ENCODE results near the gene CHCHD6. TPM values are rescaled to one million over a fixed set of nuclear protein-coding genes. Genes with fewer than 3 reads are reported as not detected.

The CHCHD6 gene
- total RNA-seq, 1 experiment from 2014 or later = 29.6 TPM

DNA sequence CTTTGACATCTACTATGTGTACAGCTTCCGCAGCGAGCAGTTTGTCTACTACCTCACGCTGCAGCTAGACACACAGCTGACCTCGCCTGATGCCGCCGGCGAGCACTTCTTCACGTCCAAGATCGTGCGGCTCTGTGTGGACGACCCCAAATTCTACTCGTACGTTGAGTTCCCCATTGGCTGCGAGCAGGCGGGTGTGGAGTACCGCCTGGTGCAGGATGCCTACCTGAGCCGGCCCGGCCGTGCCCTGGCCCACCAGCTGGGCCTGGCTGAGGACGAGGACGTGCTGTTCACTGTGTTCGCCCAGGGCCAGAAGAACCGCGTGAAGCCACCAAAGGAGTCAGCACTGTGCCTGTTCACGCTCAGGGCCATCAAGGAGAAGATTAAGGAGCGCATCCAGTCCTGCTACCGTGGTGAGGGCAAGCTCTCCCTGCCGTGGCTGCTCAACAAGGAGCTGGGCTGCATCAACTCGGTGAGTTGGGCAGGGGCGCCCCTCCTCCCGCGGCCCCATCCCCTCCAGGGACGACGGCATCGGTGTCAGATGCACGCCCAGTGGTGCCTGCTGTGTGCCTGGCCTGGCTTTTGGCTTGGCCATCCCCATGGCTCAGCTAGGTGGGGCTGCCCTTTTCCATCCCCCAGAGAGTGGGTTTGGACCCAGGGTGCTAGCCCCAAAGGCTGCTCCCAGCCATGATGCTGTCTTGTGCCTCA is 285.4 kb downstream of the CHCHD6 start:
- no TSS peak for BruUV-seq (replicated peaks)
- Mint-ChIP-seq H3K9me3 (ENCODE audit: unreplicated experiment) (no peaks in the 10 kb centered on the region), H3K36me3 (ENCODE audit: insufficient read depth, unreplicated experiment) (peaks cover 26% of the 10 kb centered on the region)

DNA sequence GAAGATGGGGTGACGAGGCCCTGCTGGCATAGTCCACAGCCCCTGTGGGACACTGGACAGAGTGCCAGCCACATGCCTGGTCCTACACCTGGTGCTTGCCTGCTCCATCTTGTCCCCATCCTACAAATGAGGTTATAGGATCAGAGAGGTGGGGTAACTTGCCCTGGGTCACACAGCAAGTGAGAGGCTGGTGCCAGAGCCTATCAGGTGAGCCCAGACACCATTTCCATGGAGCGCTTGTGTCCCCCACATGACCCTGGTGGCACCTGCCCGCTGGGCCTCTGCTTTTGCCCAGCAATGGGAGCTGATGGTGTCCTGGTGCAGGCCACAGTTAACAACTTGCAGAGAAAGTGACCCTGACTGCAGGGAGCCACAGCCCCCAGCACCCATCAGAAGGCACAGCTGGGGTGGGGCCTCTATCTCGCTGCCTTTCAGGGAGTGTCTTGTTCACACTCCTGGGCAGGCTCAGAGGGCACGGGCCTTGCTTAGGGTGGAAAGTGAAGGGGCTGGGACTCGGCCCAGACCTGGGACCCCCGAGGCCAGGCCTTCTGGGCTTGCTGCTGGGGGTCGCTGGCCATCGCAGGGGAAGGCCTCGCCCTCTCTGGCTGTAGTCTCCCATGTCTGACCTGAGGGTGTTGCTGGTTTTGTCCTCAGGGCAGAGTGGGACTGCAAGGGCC is 286.1 kb downstream of the CHCHD6 start:
- H3K27ac Mint-ChIP-seq (ENCODE audit: low read depth, unreplicated experiment) = no peak overlapping the region
- POLR2A ChIA-PET = no interaction called here

More for the DNA sequence above, 285.4 kb downstream of the CHCHD6 start:
- Mint-ChIP-seq H3K4me3 (ENCODE audit: unreplicated experiment) (no peak overlapping the region), H3K27ac (ENCODE audit: low read depth, unreplicated experiment) (peak overlapping the region; percentile 27), H3K27me3 (ENCODE audit: insufficient read depth, unreplicated experiment) (no peaks in the 10 kb centered on the region), H3K4me1 (ENCODE audit: insufficient read depth, unreplicated experiment) (peaks cover 22% of the 10 kb centered on the region)
- POLR2A ChIA-PET = no interaction called here
- DNase-seq (ENCODE audit: unreplicated experiment) = no peak
- TF ChIP-seq, protein P1, sequence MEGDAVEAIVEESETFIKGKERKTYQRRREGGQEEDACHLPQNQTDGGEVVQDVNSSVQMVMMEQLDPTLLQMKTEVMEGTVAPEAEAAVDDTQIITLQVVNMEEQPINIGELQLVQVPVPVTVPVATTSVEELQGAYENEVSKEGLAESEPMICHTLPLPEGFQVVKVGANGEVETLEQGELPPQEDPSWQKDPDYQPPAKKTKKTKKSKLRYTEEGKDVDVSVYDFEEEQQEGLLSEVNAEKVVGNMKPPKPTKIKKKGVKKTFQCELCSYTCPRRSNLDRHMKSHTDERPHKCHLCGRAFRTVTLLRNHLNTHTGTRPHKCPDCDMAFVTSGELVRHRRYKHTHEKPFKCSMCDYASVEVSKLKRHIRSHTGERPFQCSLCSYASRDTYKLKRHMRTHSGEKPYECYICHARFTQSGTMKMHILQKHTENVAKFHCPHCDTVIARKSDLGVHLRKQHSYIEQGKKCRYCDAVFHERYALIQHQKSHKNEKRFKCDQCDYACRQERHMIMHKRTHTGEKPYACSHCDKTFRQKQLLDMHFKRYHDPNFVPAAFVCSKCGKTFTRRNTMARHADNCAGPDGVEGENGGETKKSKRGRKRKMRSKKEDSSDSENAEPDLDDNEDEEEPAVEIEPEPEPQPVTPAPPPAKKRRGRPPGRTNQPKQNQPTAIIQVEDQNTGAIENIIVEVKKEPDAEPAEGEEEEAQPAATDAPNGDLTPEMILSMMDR (IDR thresholded peaks at IDR 0.05; ENCODE audit: unreplicated experiment) = no peak
- CTCF ChIA-PET = interaction anchor here (0.6 to 0.8 kb wide), 2 partner anchors 24 to 466 kb away, joined by 3 read pairs; no protein-coding TSS in a partner anchor
- intact Hi-C loops (cut with micrococcal nuclease) = no loop called here

GRCh38 chr3:126990890-126991289 is 286.9 kb downstream of the CHCHD6 start:
- TF ChIP-seq, protein P1 (IDR thresholded peaks at IDR 0.05; ENCODE audit: unreplicated experiment) = no peak

More for the DNA sequence above, 286.1 kb downstream of the CHCHD6 start:
- BruUV-seq (replicated peaks) = no TSS peak
- peaks cover 20% of the 10 kb centered on the region for H3K4me1 Mint-ChIP-seq (ENCODE audit: insufficient read depth, unreplicated experiment)
- CTCF ChIA-PET = interaction anchor here (0.6 to 0.8 kb wide), 2 partner anchors 24 to 465 kb away, joined by 3 read pairs; no protein-coding TSS in a partner anchor
- H3K9me3 Mint-ChIP-seq (ENCODE audit: unreplicated experiment) = no peaks in the 10 kb centered on the region
- H3K4me3 Mint-ChIP-seq (ENCODE audit: unreplicated experiment) = no peak overlapping the region
- H3K27me3 Mint-ChIP-seq (ENCODE audit: insufficient read depth, unreplicated experiment) = no peaks in the 10 kb centered on the region
- DNase-seq (ENCODE audit: unreplicated experiment) = no peak
- TF ChIP-seq, protein P1 (IDR thresholded peaks at IDR 0.05; ENCODE audit: unreplicated experiment) = no peak
- intact Hi-C loops (cut with micrococcal nuclease) = no loop called here
- H3K36me3 Mint-ChIP-seq (ENCODE audit: insufficient read depth, unreplicated experiment) = peaks cover 30% of the 10 kb centered on the region

GRCh38 chr3:126991366-126992200 is 287.5 kb downstream of the CHCHD6 start:
- peaks cover 7% of the 10 kb centered on the region for H3K4me1 Mint-ChIP-seq (ENCODE audit: insufficient read depth, unreplicated experiment)
- H3K27ac Mint-ChIP-seq (ENCODE audit: low read depth, unreplicated experiment) = no peak overlapping the region
- BruUV-seq (replicated peaks) = no TSS peak
- ChIA-PET POLR2A (no interaction called here), CTCF (interaction anchor here (0.6 to 1.7 kb wide), 5 partner anchors 8 to 557 kb away, joined by 3 to 7 read pairs (median 3); no protein-coding TSS in a partner anchor)
- H3K4me3 Mint-ChIP-seq (ENCODE audit: unreplicated experiment) = no peak overlapping the region
- DNase-seq (ENCODE audit: unreplicated experiment) = no peak
- no peaks in the 10 kb centered on the region for H3K27me3 Mint-ChIP-seq (ENCODE audit: insufficient read depth, unreplicated experiment)
- no peaks in the 10 kb centered on the region for H3K9me3 Mint-ChIP-seq (ENCODE audit: unreplicated experiment)
- TF ChIP-seq, protein P1 (IDR thresholded peaks at IDR 0.05; ENCODE audit: unreplicated experiment) = no peak
- intact Hi-C loops (cut with micrococcal nuclease) = no loop called here
- peaks cover 30% of the 10 kb centered on the region for H3K36me3 Mint-ChIP-seq (ENCODE audit: insufficient read depth, unreplicated experiment)

More at GRCh38 chr3:126990890-126991289, 286.9 kb downstream of the CHCHD6 start:
- DNase-seq (ENCODE audit: unreplicated experiment) = no peak
- intact Hi-C loops (cut with micrococcal nuclease) = no loop called here
- Mint-ChIP-seq H3K9me3 (ENCODE audit: unreplicated experiment) (no peaks in the 10 kb centered on the region), H3K4me1 (ENCODE audit: insufficient read depth, unreplicated experiment) (peaks cover 13% of the 10 kb centered on the region), H3K27ac (ENCODE audit: low read depth, unreplicated experiment) (no peak overlapping the region), H3K36me3 (ENCODE audit: insufficient read depth, unreplicated experiment) (peaks cover 30% of the 10 kb centered on the region), H3K27me3 (ENCODE audit: insufficient read depth, unreplicated experiment) (no peaks in the 10 kb centered on the region), H3K4me3 (ENCODE audit: unreplicated experiment) (no peak overlapping the region)
- ChIA-PET CTCF (no interaction called here), POLR2A (no interaction called here)
- no TSS peak for BruUV-seq (replicated peaks)
